ENCODE data around the gene KIAA0513.

KIAA0513 gene

DNA sequence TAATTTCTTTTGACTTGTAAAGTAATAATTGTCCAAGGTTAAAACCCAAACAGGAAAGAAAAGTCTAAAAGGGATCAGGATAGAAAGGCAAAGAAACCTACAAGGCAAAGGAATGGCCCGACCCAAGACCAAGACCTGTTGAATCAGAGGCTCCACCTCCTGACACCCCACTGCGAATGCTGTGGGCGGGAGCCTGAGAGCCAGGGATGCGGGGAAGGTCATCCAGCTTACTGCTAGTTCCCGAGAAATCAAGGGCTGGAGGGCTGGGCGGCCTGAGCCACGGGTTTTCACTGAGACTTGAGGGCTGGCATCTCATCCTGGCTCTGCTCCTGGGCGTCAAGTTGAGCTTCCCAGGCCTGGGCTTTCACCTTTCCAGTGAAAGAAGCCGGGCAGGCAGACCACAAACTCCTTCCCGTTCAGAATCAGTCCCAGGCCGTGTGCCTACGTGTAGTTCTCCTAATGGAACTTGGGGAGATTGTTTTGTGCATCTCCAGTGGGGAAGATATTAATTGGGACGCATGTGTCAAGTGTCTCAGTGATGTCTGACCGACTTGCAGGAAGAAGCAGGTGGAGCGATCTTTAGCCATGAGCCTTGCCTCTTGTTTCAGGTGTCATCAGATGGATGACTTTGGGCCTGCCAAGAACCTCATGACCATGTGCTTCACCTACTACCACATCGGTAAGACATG, 47.8 kb downstream of the KIAA0513 start:
- DNase-seq: no peak

- DNase-seq: no peak
Observed at GRCh38 chr16:85077039-85077438, 49.4 kb downstream of the KIAA0513 start.

DNA sequence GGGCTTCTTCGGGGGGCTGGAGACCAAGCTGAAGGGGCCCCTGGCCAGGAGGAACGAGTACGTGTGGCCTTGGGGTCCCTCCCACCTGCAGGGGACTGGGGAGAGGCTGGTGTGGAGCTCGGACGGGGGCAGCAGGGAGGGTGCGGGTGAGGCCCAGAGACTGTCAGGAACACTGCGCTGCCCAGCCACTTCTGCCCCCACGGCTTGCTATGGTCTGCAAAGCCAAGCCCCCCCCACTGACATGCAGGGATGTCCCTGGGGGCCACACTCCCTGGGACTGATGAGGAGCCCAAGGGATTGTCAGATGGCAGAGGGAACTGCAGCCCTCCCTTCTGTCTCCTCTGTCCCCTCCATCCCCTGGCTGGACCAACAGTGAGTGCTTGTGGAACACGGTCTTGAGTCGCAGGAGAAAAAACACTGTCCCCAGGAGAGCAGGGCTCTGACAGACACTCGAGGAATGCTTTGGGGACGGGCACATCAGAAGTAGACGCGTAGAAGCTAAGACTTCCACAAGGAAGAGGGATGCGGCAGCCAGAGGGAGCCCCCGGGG, 50.1 kb downstream of the KIAA0513 start:
- DNase-seq: no peak

GRCh38 chr16:85078226-85078625, 50.6 kb downstream of the KIAA0513 start:
- DNase-seq: no peak

- no peak for DNase-seq
Observed at GRCh38 chr16:85078952-85079351, 51.4 kb downstream of the KIAA0513 start.

GRCh38 chr16:85079785-85080570, 52.4 kb downstream of the KIAA0513 start:
- no peak for DNase-seq

- no peak for DNase-seq
Observed at GRCh38 chr16:85081038-85081437, 53.4 kb downstream of the KIAA0513 start.

DNA sequence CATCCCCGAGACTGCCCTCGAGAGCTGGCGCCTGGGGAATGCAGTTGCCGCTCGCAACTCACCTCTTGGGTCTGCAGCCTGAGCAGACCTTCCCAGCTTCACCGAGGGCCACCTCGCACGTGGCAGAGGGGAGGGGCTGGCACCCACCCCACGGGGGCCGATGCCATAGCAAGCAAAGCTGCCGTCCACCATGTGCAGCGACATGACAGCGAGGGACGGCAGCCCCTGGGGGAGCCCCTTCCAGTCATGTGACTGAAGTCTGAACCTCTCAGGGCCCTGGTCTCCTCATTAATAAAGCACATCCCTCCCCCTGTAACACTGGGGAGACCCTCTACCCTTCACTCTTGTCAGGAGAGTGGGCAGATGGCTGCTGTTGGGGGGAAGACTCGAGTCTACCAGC, 54.2 kb downstream of the KIAA0513 start:
- DNase-seq: no peak

- no peak for DNase-seq
Observed at GRCh38 chr16:85082173-85083050, 54.8 kb downstream of the KIAA0513 start.

GRCh38 chr16:85083051-85083639, 55.5 kb downstream of the KIAA0513 start:
- DNase-seq: no peak

GRCh38 chr16:85084841-85085510, 57.4 kb downstream of the KIAA0513 start:
- DNase-seq: no peak

DNA sequence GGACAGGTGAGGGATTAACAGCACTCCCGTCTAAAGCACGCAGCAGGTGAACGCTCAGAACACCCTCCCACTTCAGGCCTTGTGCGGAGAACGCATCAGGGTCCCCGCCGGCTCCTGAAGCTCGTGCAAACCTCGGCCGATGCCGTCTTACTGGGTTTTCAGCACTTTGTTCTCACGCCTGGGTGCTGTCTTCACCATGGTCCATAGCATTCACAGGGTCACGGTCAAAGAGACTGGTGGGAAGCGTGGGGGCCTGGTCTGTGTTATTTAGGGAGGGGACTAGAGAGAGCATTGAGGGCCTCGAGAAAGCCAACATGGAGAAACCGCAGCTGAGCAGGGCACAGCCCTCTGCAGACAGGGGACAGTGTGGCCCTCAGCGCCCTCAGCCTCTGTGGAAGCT, 58.1 kb downstream of the KIAA0513 start:
- DNase-seq: no peak

GRCh38 chr16:85086347-85087291, 59.0 kb downstream of the KIAA0513 start:
- DNase-seq: no peak

- no peak for DNase-seq
Observed at GRCh38 chr16:85087899-85088569, 60.4 kb downstream of the KIAA0513 start.

DNA sequence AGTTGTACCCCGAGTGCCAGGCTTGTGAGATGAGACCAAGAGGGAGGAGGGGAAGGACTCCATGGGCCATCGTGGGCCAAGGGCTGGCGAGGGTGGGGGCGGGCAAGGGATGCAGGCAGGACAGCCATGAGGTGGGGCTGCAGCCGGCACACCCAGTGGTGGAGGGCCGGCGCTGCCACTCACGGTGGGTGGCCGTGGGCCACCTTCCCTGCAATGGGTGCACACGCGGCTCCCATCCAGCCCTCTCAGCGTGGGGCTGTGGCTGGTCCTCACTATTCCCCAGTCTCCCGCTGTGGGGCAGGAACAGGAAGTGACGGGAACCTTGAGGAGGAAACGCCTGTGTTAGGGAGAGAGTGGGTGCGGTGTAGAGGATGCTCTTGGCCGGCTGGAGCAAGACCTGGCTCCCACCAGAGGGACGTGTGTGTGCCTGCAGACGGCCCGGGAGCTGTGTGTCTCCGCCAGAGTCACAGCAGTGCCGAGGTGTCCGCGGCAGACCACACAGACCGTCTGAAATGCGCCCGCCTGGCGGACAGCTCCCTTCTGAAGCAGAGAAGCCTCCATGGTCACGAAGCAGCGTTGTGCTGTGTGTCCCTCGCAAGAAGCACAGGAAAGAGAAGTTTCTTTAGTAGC, 61.1 kb downstream of the KIAA0513 start:
- no peak for DNase-seq

DNA sequence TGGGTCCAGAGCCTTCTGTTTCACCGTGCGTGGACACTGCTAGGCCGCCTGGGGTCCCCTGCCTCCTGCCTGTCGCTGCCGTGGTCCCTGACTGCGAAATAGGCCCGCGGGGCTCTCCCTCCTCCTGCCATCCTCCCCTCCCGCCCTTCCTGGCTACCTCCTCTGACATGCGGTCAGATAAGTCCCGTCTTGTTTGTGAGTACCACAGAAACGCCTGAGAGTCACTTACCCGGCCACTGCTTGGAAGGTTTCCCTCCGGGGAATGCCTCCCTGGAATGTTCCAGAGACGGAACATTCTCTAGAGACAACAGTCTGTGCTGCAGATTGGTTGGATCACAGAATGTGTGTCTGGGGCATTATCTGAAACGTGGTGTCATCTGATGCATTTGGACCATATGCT, 61.9 kb downstream of the KIAA0513 start:
- DNase-seq: no peak

DNA sequence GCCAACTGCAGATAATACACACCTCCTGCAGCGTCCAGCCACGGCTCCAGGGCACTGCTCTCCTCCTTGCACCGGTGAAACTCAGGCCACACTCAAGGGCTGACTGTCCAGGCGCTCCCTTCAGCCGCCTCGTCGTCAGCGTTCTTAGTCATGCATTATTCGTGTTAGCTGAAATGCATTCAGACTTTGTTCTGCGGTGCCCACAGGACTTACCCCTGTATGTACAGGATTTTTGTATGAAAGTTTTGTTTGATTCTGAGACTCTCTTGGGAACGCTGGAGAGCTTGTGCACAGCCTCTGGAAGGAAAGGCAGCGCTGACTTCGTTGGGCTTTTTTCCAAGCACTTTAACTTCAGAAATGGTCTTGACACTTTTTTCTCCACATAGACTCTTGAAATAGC, 62.6 kb downstream of the KIAA0513 start:
- DNase-seq: no peak

- DNase-seq: no peak
Observed at GRCh38 chr16:85090873-85091521, 63.4 kb downstream of the KIAA0513 start.

- no peak for DNase-seq
Observed at GRCh38 chr16:85091522-85091910, 63.9 kb downstream of the KIAA0513 start.

Measured in NCI-H187 treated with DMSO at 0.1 percent for 48 hours (cell line).